Amygdala (tissue), 56 donors: ENCODE results near the gene SMIM20.
"Not testable (repeated sequence)": the region's sequence is repeated elsewhere in the genome, so short reads cannot be mapped to it uniquely, and the experiment has no call there.

Experiments used
- DNase-seq, 56 donors: peaks; one replicate each; lab custom pipeline; 2025; lab: John Stamatoyannopoulos, UW

Gene SMIM20

DNA sequence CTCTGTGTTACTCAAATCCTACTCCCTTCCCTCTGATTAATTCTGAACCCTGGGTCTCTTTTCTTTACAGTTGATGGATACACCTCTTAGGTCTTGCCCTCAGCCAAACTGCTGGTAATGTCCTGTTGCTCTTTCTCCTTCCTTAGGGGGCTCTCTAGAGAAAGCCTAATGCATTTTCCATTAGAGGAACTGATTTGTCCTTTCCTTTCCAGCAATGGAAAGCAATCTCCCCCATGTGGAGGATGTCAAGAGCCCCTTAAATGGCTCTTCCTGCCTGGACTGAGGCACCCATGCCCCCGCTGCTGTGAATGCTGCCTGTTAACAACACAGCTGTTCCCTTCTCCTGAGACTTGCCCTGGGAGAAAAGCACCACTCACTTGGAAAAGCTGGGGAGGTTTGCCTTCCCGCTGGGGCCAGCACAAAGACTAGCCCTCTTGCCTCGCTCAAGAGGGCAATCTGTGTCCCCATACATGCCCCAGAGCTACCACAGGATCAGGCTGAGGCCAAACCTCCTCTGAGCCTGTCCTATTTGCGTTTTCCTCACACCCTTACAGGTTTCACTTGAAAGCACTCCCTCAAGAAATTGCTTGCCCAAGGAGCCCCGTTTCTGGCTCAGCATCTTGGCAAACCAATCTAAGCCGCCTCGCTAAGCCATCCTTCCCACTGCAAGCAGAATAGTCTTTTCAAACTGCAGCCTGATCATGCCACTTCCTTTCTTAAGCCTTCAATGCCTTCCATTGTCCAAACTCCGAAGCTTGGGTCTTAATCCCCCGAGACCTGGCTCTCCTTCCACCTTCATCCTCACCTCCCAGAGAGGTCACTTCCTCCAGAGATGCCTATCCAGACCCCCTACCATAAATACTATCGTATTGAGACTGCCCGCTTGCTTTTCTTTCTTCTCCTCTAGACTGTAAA, 23.2 kb upstream of the SMIM20 start:
- peak in 11 of 56 donors; percentile 4 to 37 (median 22) for DNase-seq

GRCh38 chr4:25892796-25893195, 21.2 kb upstream of the SMIM20 start:
- DNase-seq, result no peak

DNA sequence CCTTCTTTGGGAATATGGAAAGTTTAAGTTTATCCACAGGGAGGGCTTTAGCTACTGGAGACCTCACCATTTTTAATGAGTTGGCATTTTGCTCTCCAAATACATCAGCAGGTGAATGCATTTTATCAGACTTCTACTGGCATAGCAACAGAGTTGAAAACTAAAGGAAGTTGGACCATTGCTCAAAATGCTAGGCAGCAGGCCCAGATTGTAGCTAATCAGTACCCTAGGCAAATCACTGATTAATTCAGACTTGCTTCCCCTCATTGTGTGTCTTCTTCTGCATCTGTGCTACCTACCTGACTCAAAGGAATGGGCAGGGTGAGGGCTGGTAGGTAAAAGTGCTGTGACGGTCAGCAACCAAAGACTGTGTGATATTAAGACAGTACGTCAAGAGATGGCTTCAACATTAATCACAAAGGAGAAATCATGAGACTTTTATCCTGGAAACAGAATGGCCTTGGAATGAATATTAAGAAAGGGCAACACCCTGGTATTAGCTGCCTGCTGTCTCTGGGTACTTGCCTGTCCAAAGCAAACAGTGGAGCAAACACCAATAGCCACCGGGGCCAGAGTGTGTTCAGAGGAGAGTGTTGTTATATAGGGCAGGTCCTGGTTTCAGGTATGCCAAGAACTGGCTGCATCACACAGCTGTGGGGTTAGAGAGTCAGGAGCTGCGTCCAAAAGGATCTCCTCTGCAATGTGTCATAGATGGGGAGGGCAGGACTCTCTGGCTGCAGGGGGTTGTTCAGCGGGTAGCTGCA, 17.1 kb upstream of the SMIM20 start:
- DNase-seq, result no peak

- no peak for DNase-seq
These were observed 13.7 kb upstream of the SMIM20 start for GRCh38 chr4:25900310-25900709.

DNA sequence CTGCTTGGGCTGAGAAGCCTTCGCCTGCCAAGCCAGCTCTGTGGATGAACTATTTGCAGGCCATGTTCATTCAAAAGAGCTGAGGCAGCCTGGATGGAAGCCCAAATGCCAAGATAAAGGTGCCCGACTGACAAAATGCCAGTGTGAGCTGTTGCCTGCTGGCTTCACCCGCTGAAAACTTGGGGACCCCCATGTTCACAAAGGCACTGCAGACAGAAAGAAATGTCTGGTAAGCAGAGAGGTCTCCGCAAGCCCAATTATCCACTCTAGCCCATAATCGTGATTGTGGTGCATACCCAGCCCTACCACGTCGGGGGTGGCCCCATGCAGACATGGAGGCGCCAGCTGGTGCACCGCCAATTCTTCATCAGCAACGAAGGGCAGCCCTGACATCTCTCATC, 13.0 kb upstream of the SMIM20 start:
- DNase-seq, result peak in 13 of 56 donors; percentile 4 to 46 (median 26)

DNA sequence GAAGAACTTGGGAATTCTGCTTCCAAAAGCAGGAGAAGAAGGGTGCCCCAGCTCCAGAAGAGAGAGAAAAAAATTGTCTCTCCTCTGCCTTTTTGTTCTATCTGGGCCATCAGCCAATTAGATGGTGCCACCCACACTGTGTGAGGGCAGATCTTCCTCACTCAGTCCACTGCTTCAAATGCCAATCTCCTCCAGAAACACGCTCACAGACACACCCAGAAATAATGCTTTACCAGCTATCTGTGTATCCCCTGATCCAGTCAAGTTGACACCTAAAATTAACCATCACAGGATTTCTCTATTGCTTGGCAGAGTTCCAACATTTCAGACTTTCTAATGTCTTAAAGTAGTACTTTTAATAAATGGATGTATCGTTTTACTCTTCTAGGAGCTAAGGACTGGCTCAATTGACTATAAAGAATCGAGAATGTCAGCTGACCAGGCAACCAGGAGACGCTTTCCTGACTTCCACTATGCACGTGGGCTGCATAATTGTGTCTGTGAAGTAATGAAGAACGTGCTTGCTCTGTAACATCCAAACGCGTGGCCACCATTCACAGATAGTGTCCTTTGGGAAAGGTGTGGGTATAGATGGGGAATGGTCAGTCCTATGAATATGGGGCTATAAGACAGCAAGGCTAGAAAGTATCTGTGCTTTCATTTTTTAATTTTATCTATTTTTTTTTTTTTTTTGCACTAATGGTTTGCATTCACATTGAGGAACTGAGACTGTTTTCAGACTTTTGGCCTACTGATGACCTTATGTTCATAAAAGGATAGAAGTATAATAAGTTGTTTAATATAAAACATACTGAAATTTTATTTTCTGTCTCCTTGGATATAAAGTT, 9.9 kb upstream of the SMIM20 start:
- peak in 11 of 56 donors; percentile 11 to 35 (median 21) for DNase-seq

- no peak for DNase-seq
These were observed 9.3 kb upstream of the SMIM20 start for GRCh38 chr4:25904748-25905082.

DNA sequence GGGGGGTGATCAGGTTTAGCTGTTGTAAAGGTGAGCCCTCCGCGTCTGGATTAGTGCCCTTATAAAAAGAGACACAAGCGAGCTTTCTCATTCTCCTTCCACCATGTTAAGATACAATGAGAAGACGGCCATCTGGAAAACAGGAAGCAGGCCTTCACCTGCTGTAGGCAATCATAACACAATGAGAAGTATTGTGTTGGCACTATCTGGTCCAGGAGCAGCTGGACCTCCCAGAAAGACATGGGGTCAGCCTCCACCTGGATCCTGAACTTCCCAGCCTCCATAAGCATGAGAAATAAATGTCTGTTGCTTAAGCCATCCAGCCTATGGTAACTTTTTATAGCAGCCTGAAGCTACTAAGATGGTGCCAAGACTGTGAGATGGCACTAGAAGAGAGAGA, 8.6 kb upstream of the SMIM20 start:
- no peak for DNase-seq

DNA sequence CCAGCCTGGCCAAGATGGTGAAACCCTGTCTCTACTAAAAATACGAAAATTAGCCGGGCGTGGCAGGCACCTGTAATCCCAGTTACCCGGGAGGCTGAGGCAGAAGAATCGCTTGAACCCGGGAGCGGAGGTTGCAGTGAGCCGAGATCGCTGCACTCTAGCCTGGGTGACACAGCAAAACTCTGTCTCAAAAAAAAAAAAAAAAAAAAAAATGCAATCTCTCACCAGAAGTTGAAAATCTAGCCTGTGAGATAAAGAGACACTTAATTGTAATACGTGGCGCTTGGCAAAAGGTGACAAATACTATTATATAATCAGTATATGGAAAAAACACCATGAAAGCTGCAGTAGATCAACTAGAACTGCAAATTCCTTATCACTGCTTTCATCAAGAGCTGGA, 7.9 kb upstream of the SMIM20 start:
- not testable (repeated sequence) for DNase-seq

GRCh38 chr4:25908491-25908901, 5.5 kb upstream of the SMIM20 start:
- DNase-seq, result peak in 17 of 56 donors; percentile 5 to 60 (median 25)

- no peak for DNase-seq
These were observed 2.7 kb upstream of the SMIM20 start for GRCh38 chr4:25911356-25911755.

GRCh38 chr4:25913056-25913850, 767 bp upstream of the SMIM20 start:
- DNase-seq, result peak in 7 of 56 donors; percentile 3 to 67 (median 39)

- no peak for DNase-seq
These were observed 791 bp downstream of the SMIM20 start for GRCh38 chr4:25914670-25915352.

GRCh38 chr4:25915353-25915705, 1.3 kb downstream of the SMIM20 start:
- DNase-seq, result no peak

- DNase-seq, result no peak
These were observed 2.9 kb downstream of the SMIM20 start for GRCh38 chr4:25916870-25917269.

DNA sequence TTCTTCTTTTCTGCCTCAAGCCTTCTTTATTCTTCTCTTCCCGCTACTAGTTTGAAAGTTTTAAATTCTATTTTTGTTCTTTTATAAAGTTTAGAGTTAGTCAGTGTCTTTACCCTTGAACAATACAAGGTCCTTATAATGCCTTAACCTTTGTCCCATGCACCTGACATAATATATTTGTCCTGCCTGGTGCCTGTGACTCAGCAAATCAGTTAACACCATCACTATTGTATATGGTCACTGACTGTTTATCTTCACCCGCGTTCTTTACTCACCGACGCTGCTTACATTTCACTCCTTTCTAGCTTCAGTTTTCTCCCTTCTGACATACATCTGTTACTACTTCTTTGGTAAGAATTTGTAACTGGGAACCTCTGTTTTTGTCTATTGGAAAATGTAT, 5.7 kb downstream of the SMIM20 start:
- no peak for DNase-seq

DNA sequence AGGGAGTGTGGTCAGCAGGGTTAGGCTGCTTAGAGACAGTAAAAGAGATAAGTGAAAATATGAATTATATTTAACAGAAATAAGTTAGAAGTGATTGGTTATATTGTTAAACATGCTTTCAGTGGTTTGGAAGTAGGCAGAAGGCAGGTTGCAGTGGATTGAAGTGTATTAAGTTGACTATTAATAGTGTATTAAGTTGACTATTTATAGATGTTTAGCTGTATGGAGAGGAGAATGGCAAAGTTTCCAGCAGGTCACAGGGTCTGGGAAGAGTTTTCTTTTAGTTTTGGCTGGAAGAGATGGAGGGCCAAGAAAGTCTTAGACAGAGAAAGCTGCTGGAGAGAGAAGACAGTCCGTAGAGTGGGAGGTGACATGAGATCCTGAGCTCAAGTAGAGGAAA, 7.9 kb downstream of the SMIM20 start:
- DNase-seq, result no peak

DNA sequence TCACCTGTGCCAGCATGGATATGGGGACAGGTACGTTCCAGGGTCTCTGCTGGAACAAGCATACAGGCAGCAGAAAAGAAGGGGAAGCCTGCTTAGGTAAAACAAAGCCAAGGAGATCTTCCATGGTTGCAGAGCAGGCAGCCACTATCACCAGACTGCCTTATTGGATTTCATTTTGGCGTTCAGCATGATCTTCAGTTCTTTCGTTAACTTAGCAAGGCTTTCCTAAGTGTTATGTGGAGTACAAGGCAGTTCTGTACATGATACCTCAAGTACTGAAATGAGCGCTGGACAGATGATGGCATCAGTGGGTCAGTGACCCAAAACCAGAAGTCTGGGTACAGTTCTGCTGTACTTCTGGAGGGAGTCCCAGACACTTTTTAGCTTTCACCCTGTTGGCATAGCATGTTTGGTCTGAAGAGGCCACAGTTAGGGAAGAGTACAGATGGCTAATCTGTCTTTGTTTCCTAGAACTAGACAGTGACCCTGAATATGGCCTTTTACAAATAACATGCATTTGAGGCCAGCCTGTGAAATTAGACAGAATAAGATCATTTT, 8.9 kb downstream of the SMIM20 start:
- no peak for DNase-seq

DNA sequence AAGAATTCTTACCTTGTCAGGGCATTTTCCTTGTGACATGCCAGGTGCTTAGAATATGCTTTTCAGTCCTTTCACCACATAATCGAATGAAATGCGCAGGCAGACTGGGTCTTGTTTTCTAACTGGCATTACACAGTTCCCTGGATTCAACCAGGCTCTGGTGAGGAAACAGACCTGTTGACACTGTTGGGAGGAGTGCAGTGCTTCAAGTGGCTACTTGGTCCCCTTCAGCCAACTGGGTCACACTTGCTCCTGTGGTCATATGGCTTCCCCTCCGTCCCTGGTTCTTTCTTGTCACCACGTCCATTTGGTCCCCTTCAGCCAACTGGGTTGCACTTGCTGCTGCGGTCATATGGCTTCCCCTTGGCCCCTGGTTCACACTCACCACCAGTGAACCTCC, 9.7 kb downstream of the SMIM20 start:
- DNase-seq, result no peak
